HepG2 (cell line): ENCODE data around the gene ZNF512B. TPM values are rescaled to one million over a fixed set of nuclear protein-coding genes. Genes with fewer than 3 reads are reported as not detected.
A peak's percentile ranks its signal among the peaks of the same experiment; 100 is the strongest.

Experiments used
- CCAR2 ChIP-seq: fragments of 200-400 bp; formaldehyde crosslinking; optimal IDR thresholded peaks from 2 replicates; pipeline ENCODE3; 2018; ENCODE audit warnings: low read depth, mild to moderate bottlenecking, low read length, moderate library complexity
- EED ChIP-seq: sonication (generic); formaldehyde crosslinking; IDR thresholded peaks from 2 replicates; pipeline ENCODE4 v1.5.0; 2020; ENCODE audit warnings: mild to moderate bottlenecking, missing genetic modification reagents
- FOXJ3 ChIP-seq: sonication (generic); formaldehyde crosslinking; IDR thresholded peaks from 2 replicates; pipeline ENCODE4 v1.4.0; 2020; ENCODE audit warnings: missing genetic modification reagents, mild to moderate bottlenecking, borderline replicate concordance
- GATAD2A ChIP-seq: IDR thresholded peaks from 2 replicates; pipeline ENCODE4 v1.6.1; 2016
- KAT8 ChIP-seq: IDR thresholded peaks from 2 replicates; pipeline ENCODE4 v1.6.1; 2016; ENCODE audit warnings: missing genetic modification reagents, missing compliant biosample characterization
- KLF9 ChIP-seq: IDR thresholded peaks from 2 replicates; pipeline ENCODE4 v1.6.1; 2016; ENCODE audit warnings: low read depth
- MED1 ChIP-seq: sonication (generic); formaldehyde crosslinking; IDR thresholded peaks from 2 replicates; pipeline ENCODE4 v1.4.0; 2020; ENCODE audit warnings: missing genetic modification reagents
- MED13 ChIP-seq: sonication (generic); formaldehyde crosslinking; IDR thresholded peaks from 2 replicates; pipeline ENCODE4 v1.5.0; 2020; ENCODE audit warnings: missing genetic modification reagents
- NBN ChIP-seq: fragments of 450-650 bp; conservative IDR thresholded peaks from 2 replicates; pipeline ENCODE4 v1.6.1; 2017
- PITX1 ChIP-seq: sonication (generic); formaldehyde crosslinking; IDR thresholded peaks from 2 replicates; pipeline ENCODE4 v1.5.1; 2020; ENCODE audit warnings: mild to moderate bottlenecking, missing genetic modification reagents
- SP5 ChIP-seq: IDR thresholded peaks from 2 replicates; pipeline ENCODE4 v1.6.1; 2016; ENCODE audit warnings: low read depth, borderline replicate concordance
- TFE3 ChIP-seq: IDR thresholded peaks from 2 replicates; pipeline ENCODE4 v1.6.1; 2016
- ZFP36 ChIP-seq: fragments of 150-350 bp; IDR thresholded peaks from 2 replicates; pipeline ENCODE4 v1.6.1; 2018; ENCODE audit warnings: borderline replicate concordance, low read length, low read depth; ENCODE audit not compliant: partially characterized antibody
- ZNF10 ChIP-seq: sonication (generic); formaldehyde crosslinking; IDR thresholded peaks from 2 replicates; pipeline ENCODE4 v1.4.0; 2020; ENCODE audit warnings: mild to moderate bottlenecking, low read depth, missing genetic modification reagents, borderline replicate concordance
- ZNF501 ChIP-seq: sonication (generic); formaldehyde crosslinking; IDR thresholded peaks from 2 replicates; pipeline ENCODE4 v1.5.1; 2020; ENCODE audit warnings: mild to moderate bottlenecking, moderate library complexity, missing genetic modification reagents
- ZNF546 ChIP-seq: sonication (generic); formaldehyde crosslinking; conservative IDR thresholded peaks from 2 replicates; pipeline ENCODE4 v1.8.1; 2023; ENCODE audit warnings: mild to moderate bottlenecking, missing genetic modification reagents
- ZNF557 ChIP-seq: sonication (generic); formaldehyde crosslinking; IDR thresholded peaks from 2 replicates; pipeline ENCODE4 v1.4.0; 2020; ENCODE audit warnings: missing genetic modification reagents
- ZNF709 ChIP-seq: sonication (generic); formaldehyde crosslinking; IDR thresholded peaks from 2 replicates; pipeline ENCODE4 v1.5.0; 2020; ENCODE audit warnings: mild to moderate bottlenecking, missing genetic modification reagents
- ZNF83 ChIP-seq: sonication (generic); formaldehyde crosslinking; IDR thresholded peaks from 2 replicates; pipeline ENCODE4 v1.4.0; 2020; ENCODE audit warnings: missing genetic modification reagents, mild to moderate bottlenecking, borderline replicate concordance
- ZZZ3 ChIP-seq: sonication (generic); formaldehyde crosslinking; IDR thresholded peaks from 2 replicates; pipeline ENCODE4 v1.4.0; 2020; ENCODE audit warnings: missing genetic modification reagents, mild to moderate bottlenecking, borderline replicate concordance
- polyA plus RNA-seq, 8 experiments: library from polyadenylated mRNA; depleted of rRNA in 3 of 8; stranded (reverse) in 7 of 8; unstranded in 1 of 8; fragments of >200 nt; fragmentation: Illumina TruSeq in 4 of 8; extraction: Trizol in 4 of 8; gene quantifications; 2 replicates each; pipeline versions ENCODE4 v1.2.1 to v1.2.3, GENCODE V29; 2011 to 2016; ENCODE audit warnings: low read depth in 4 of 8, missing spikeins in 1 of 8, mixed read lengths in 1 of 8; ENCODE audit not compliant: insufficient read depth in 1 of 8
- total RNA-seq, 5 experiments: library from RNA; depleted of rRNA; stranded (reverse); fragments of >200 nt; fragmentation: Illumina TruSeq; extraction: Trizol; gene quantifications; 2 replicates each; pipeline ENCODE4 v1.2.3, GENCODE V29; 2016; ENCODE audit warnings: low read depth in 1 of 5
- TF ChIP-seq, protein P1 (sequence below): sonication (generic); formaldehyde crosslinking; IDR thresholded peaks from 2 replicates; pipeline ENCODE4 v1.5.1; 2020; ENCODE audit warnings: missing genetic modification reagents, mild to moderate bottlenecking, borderline replicate concordance
- TF ChIP-seq, protein P2 (sequence below): sonication (generic); formaldehyde crosslinking; IDR thresholded peaks from 2 replicates; pipeline ENCODE4 v1.5.0; 2020; ENCODE audit warnings: mild to moderate bottlenecking, low read depth, missing genetic modification reagents, borderline replicate concordance
- TF ChIP-seq, protein P3 (sequence below): sonication (generic); formaldehyde crosslinking; conservative IDR thresholded peaks from 2 replicates; pipeline ENCODE4 v1.5.0; 2020; ENCODE audit warnings: missing genetic modification reagents
- TF ChIP-seq, protein P4 (sequence below): sonication (generic); formaldehyde crosslinking; IDR thresholded peaks from 2 replicates; pipeline ENCODE4 v1.4.0; 2020; ENCODE audit warnings: mild to moderate bottlenecking, missing genetic modification reagents

The ZNF512B gene
- total and polyA plus RNA-seq, 2 of the 13 experiments (the other 11 are each of a cell fraction or from before 2014, with no cell fraction given), result 11.5 to 30.6 TPM

GRCh38 chr20:63980806-63981728, 11.3 kb upstream of the ZNF512B start, which contains the start of gene PRPF6 (continued):
- peak; percentile 100 for TF ChIP-seq KAT8
- TF ChIP-seq CCAR2, result no peak
- TF ChIP-seq, protein P1, sequence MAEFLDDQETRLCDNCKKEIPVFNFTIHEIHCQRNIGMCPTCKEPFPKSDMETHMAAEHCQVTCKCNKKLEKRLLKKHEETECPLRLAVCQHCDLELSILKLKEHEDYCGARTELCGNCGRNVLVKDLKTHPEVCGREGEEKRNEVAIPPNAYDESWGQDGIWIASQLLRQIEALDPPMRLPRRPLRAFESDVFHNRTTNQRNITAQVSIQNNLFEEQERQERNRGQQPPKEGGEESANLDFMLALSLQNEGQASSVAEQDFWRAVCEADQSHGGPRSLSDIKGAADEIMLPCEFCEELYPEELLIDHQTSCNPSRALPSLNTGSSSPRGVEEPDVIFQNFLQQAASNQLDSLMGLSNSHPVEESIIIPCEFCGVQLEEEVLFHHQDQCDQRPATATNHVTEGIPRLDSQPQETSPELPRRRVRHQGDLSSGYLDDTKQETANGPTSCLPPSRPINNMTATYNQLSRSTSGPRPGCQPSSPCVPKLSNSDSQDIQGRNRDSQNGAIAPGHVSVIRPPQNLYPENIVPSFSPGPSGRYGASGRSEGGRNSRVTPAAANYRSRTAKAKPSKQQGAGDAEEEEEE, result no peak
- peak; percentile 99 for TF ChIP-seq KLF9 (CRISPR knock-in tag)
- peak; percentile 87 for TF ChIP-seq GATAD2A (CRISPR knock-in tag)
- peak; percentile 93 for TF ChIP-seq TFE3
- no peak for TF ChIP-seq ZNF10 (CRISPR knock-in tag)
- peak; percentile 94; the same call in 1 of the 2 replicates for TF ChIP-seq ZZZ3 (CRISPR knock-in tag)
- peak; percentile 96 for TF ChIP-seq SP5 (CRISPR knock-in tag)
- TF ChIP-seq ZNF557 (CRISPR knock-in tag), result peak; percentile 96; the same call in 1 of the 2 replicates
- TF ChIP-seq ZNF546 (CRISPR knock-in tag), result peak; percentile 37; the same call in 1 of the 2 replicates
- peak; percentile 100 for TF ChIP-seq ZNF501
- peak; percentile 93 for TF ChIP-seq MED1
- TF ChIP-seq NBN, result no peak
- peak; percentile 92 for TF ChIP-seq PITX1 (CRISPR knock-in tag)
- TF ChIP-seq, protein P2, sequence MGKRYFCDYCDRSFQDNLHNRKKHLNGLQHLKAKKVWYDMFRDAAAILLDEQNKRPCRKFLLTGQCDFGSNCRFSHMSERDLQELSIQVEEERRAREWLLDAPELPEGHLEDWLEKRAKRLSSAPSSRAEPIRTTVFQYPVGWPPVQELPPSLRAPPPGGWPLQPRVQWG (CRISPR knock-in tag), result peak; percentile 91; the same call in 1 of the 2 replicates
- peak; percentile 91; the same call in 1 of the 2 replicates for TF ChIP-seq ZNF83 (CRISPR knock-in tag)
- peak; percentile 90; the same call in 1 of the 2 replicates for TF ChIP-seq ZNF709 (CRISPR knock-in tag)
- TF ChIP-seq, protein P3, sequence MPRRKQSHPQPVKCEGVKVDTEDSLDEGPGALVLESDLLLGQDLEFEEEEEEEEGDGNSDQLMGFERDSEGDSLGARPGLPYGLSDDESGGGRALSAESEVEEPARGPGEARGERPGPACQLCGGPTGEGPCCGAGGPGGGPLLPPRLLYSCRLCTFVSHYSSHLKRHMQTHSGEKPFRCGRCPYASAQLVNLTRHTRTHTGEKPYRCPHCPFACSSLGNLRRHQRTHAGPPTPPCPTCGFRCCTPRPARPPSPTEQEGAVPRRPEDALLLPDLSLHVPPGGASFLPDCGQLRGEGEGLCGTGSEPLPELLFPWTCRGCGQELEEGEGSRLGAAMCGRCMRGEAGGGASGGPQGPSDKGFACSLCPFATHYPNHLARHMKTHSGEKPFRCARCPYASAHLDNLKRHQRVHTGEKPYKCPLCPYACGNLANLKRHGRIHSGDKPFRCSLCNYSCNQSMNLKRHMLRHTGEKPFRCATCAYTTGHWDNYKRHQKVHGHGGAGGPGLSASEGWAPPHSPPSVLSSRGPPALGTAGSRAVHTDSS (CRISPR knock-in tag), result no peak; the same call in none of the 2 replicates
- TF ChIP-seq ZFP36, result peak; percentile 3
- TF ChIP-seq, protein P4, sequence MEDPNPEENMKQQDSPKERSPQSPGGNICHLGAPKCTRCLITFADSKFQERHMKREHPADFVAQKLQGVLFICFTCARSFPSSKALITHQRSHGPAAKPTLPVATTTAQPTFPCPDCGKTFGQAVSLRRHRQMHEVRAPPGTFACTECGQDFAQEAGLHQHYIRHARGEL, result 0 out of 2 replicates have a peak, but pooled peaks have one; percentile 74
- peak; percentile 76 for TF ChIP-seq MED13 (CRISPR knock-in tag)
- 0 out of 2 replicates have a peak, but pooled peaks have one; percentile 63 for TF ChIP-seq FOXJ3
- no peak for TF ChIP-seq EED (CRISPR knock-in tag)
